Thoracic aorta (tissue), 2 donors: ENCODE results near the gene CREBZF. TPM values are rescaled to one million over a fixed set of nuclear protein-coding genes. Genes with fewer than 3 reads are reported as not detected.

Experiments used
- ATAC-seq: fragments of 150-250 bp; one replicate; pipeline ENCODE4 v1.8.0; 2017; ENCODE audit warnings: low read depth; ENCODE audit not compliant: insufficient number of reproducible peaks, low FRiP score
- DNase-seq: peaks from one replicate; pipeline ENCODE4 v3.0.0-alpha.2; 2020; ENCODE audit warnings: low spot score
- H3K27ac ChIP-seq, 2 donors: fragments of 200-600 bp; sonication (generic); 1 replicate in 1 of 2; 2 replicates in 1 of 2; pipeline ENCODE4 v1.5.1; 2016; ENCODE audit warnings: mild to moderate bottlenecking in 2 of 2, moderate library complexity in 2 of 2
- H3K27me3 ChIP-seq: fragments of 200-600 bp; sonication (generic); replicated peaks from 2 replicates; pipeline ENCODE4 v1.6.0; 2016; ENCODE audit warnings: mild to moderate bottlenecking; ENCODE audit not compliant: insufficient read depth
- H3K36me3 ChIP-seq: fragments of 200-600 bp; sonication (generic); one replicate; pipeline ENCODE4 v1.5.1; 2016
- H3K4me1 ChIP-seq, 2 donors: fragments of 200-600 bp; sonication (generic); 1 replicate in 1 of 2; 2 replicates in 1 of 2; pipeline versions ENCODE4 v1.5.1 to v1.6.0; 2016; ENCODE audit warnings: low read depth in 2 of 2, mild to moderate bottlenecking in 1 of 2; ENCODE audit not compliant: control insufficient read depth in 1 of 2
- H3K4me3 ChIP-seq: fragments of 200-600 bp; sonication (generic); 2 replicates; pipeline ENCODE4 v1.5.1; 2016; ENCODE audit warnings: mild to moderate bottlenecking
- H3K9me3 ChIP-seq: fragments of 200-600 bp; sonication (generic); 2 replicates; pipeline ENCODE4 v1.5.1; 2016
- total RNA-seq, 2 donors: library from RNA; depleted of rRNA; stranded (reverse); fragments of >200 nt; gene quantifications; one replicate each; pipeline versions ENCODE4 v1.1.0 to v1.2.3, GENCODE V29; 2016
- TF ChIP-seq, protein P1 (sequence below): fragments of 200-600 bp; sonication (generic); IDR thresholded peaks from one replicate; pipeline ENCODE4 v1.5.1; 2019; ENCODE audit warnings: antibody characterized with exemption

The CREBZF gene, protein sequence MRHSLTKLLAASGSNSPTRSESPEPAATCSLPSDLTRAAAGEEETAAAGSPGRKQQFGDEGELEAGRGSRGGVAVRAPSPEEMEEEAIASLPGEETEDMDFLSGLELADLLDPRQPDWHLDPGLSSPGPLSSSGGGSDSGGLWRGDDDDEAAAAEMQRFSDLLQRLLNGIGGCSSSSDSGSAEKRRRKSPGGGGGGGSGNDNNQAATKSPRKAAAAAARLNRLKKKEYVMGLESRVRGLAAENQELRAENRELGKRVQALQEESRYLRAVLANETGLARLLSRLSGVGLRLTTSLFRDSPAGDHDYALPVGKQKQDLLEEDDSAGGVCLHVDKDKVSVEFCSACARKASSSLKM
- 10 to 100 TPM; 74.9 to 88.3 TPM for total RNA-seq

DNA sequence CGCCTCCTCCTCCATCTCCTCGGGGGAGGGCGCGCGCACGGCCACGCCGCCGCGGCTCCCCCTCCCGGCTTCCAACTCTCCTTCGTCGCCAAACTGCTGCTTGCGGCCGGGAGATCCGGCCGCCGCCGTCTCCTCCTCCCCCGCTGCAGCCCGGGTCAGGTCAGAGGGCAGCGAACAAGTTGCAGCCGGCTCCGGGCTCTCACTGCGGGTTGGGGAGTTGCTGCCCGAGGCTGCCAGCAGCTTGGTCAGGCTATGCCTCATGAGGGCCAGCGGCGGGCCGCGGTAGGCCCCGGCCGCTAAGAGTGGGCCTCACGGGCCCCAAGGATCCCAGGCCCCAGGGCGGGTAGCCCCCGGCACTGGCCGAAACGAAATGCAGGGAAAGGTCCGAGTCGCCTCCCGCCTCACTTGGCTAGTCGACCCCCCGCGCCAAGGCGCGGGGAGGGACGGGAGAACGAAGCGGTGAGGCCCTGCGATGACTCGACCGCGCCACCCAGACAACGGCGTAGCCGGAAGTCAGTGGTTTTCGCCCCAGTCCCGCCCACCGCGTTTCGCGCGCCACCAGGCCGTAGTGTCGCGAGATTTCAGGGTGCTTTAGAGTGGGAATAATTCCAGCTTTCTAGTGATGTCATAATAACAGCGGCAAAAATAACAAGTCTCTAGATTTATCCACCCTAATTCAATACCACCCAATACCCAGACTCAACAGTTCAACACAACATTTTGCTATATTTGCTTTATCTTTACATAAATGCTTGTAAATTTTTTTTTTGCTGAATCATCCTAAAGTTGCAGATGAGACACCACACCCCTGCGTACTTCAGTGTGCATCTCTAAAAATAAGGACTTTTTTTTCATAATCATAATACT is at the start of gene CREBZF:
Gene CREBZF, minus strand, starts transcription at position 515 of the 867 bp plus-strand sequence. Its CDS starts 254 bp downstream, at position 261.
- ATAC-seq (peak; percentile 91), DNase-seq (peak; percentile 58)
- Histone ChIP-seq H3K4me1 (peaks cover 27 to 30% of the 10 kb centered on the region in 2 donors), H3K27me3 (no peaks in the 10 kb centered on the region), H3K9me3 (no peaks in the 10 kb centered on the region), H3K4me3 (peak within 1 kb of the TSS; percentile 89), H3K27ac (peak within 1 kb of the TSS; percentile 94 to 99), H3K36me3 (no peaks in the 10 kb centered on the region)
- TF ChIP-seq, protein P1, sequence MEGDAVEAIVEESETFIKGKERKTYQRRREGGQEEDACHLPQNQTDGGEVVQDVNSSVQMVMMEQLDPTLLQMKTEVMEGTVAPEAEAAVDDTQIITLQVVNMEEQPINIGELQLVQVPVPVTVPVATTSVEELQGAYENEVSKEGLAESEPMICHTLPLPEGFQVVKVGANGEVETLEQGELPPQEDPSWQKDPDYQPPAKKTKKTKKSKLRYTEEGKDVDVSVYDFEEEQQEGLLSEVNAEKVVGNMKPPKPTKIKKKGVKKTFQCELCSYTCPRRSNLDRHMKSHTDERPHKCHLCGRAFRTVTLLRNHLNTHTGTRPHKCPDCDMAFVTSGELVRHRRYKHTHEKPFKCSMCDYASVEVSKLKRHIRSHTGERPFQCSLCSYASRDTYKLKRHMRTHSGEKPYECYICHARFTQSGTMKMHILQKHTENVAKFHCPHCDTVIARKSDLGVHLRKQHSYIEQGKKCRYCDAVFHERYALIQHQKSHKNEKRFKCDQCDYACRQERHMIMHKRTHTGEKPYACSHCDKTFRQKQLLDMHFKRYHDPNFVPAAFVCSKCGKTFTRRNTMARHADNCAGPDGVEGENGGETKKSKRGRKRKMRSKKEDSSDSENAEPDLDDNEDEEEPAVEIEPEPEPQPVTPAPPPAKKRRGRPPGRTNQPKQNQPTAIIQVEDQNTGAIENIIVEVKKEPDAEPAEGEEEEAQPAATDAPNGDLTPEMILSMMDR = no peak

DNA sequence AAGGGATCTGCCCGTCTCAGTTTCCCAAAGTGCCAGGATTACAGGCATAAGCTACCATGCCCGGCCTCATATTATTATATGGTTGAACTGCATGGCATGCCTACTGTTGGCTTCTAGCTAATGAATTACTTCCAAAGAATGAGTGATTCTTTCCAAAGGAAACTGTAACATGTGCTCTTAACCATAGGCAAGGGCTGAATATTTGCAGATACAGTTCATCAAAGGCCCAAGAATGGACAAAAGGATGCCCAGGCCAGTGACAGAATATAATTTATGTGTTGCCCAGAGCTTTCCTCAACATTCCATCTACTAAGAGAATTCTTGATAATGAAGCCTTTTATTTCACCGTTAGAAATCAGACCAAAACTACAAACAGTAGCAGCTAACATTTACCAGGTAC is 48.0 kb upstream of the CREBZF start:
- TF ChIP-seq, protein P1 = no peak
- no peak for ATAC-seq
- H3K27me3 ChIP-seq = no peaks in the 10 kb centered on the region
- DNase-seq = no peak
- no peaks in the 10 kb centered on the region for H3K9me3 ChIP-seq
- H3K4me1 ChIP-seq = no peaks in the 10 kb centered on the region
- H3K27ac ChIP-seq = no peak overlapping the region
- H3K4me3 ChIP-seq = no peak overlapping the region
- H3K36me3 ChIP-seq = no peaks in the 10 kb centered on the region

DNA sequence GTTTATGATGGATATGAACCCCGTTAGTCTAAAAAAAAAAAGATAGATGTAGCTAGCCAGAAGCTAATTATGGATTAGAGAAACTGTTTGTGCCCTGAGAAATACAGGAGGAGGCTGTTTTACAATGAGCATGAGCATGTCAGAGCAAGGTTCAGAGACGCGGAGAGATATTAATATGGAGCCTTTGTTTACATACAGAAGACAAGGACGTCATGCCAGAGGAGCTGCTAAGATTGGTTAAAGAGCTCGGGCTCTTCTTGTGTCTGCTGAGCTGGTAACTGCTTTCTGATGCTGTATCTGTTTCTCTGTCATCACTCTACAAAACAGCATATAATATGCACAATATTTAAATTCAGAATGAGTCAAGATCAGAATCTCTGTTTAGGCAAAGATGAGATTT is 46.0 kb upstream of the CREBZF start:
- Histone ChIP-seq H3K36me3 (no peaks in the 10 kb centered on the region), H3K4me1 (no peaks in the 10 kb centered on the region), H3K9me3 (no peaks in the 10 kb centered on the region), H3K27me3 (no peaks in the 10 kb centered on the region), H3K4me3 (no peak overlapping the region), H3K27ac (no peak overlapping the region)
- ATAC-seq (no peak), DNase-seq (no peak)
- TF ChIP-seq, protein P1 = no peak

DNA sequence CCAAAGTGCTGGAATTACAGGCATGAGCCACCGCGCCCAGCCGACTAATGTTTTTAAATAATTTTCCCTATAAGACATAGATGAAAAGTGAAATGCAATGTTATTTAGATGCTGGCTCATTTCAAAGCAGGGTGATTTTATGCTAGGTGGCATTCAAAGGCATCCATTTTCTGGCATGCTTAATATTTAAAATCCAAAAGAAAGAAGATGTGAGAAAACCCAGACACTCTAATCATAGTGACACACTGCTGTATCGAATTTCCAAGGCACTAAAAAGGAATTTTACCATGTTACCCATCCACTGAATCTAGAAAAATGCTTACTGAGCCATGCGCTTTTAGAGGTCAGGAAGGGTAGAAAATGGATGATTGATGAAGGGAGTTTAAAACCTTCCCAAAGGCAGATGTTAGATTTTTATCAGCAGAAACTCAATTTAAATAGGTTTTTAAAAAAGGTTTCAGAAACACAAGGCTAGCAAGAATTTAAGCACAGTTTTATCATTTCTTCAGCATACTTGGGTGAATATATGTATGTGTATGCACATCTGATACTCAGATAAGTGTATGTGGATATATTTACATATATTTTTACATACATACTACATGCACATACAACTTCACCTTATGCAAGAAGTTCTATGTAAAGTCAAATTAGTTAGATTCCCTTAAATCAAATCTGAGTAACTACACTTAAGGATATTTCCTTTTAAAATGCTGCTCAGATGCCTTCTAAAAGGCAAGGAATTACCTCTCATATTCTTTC is 45.2 kb upstream of the CREBZF start:
- no peak for ATAC-seq
- TF ChIP-seq, protein P1 = no peak

DNA sequence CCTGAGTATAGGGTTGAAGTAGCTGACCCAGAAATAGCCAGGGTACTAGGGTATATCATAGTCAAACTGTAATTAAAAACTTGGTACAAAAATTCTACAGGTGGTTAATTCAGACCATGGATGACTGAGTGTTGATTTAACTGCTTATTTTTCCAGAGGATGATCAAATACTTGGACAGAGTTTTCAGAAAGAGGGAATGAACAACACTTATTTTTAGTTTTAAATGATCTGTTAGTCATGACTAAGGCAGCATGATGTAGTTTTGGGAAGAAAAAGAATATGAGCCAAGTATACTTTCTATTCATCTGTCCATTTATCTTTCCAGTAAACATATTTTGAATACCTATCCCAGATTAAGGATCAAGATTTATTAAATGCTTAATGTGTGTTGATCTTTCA is 40.9 kb upstream of the CREBZF start:
- no peak overlapping the region for H3K4me3 ChIP-seq
- H3K27ac ChIP-seq = no peak overlapping the region
- H3K27me3 ChIP-seq = no peaks in the 10 kb centered on the region
- no peak for ATAC-seq
- DNase-seq = no peak
- no peaks in the 10 kb centered on the region for H3K36me3 ChIP-seq
- TF ChIP-seq, protein P1 = no peak
- no peaks in the 10 kb centered on the region for H3K9me3 ChIP-seq
- no peaks in the 10 kb centered on the region for H3K4me1 ChIP-seq

More for the DNA sequence above, 45.2 kb upstream of the CREBZF start:
- DNase-seq = no peak
- Histone ChIP-seq H3K27ac (no peak overlapping the region), H3K4me1 (no peaks in the 10 kb centered on the region), H3K4me3 (no peak overlapping the region), H3K27me3 (no peaks in the 10 kb centered on the region), H3K36me3 (no peaks in the 10 kb centered on the region), H3K9me3 (no peaks in the 10 kb centered on the region)
